ENCODE measurements around the gene ERC1.

Gene ERC1

GRCh38 chr12:1527789-1528188 is 536.8 kb downstream of the ERC1 start:
- peak; percentile 96 for DNase-seq

- no peak for DNase-seq
Measured at GRCh38 chr12:1528791-1529190, 537.8 kb downstream of the ERC1 start.

- no peak for DNase-seq
Measured at GRCh38 chr12:1529228-1529861, 538.3 kb downstream of the ERC1 start.

- peak; percentile 57 for DNase-seq
Measured at GRCh38 chr12:1529862-1530591, 539.0 kb downstream of the ERC1 start.

GRCh38 chr12:1530592-1531152 is 539.6 kb downstream of the ERC1 start:
- DNase-seq: peak; percentile 7

- peak; percentile 16 for DNase-seq
Measured at GRCh38 chr12:1531153-1531653, 540.2 kb downstream of the ERC1 start.

GRCh38 chr12:1531654-1532374 is 540.8 kb downstream of the ERC1 start:
- peak; percentile 14 for DNase-seq

- DNase-seq: peak; percentile 22
Measured at GRCh38 chr12:1532375-1533165, 541.5 kb downstream of the ERC1 start.

- peak; percentile 40 for DNase-seq
Measured at GRCh38 chr12:1533205-1533601, 542.2 kb downstream of the ERC1 start.

GRCh38 chr12:1533602-1534304 is 542.7 kb downstream of the ERC1 start:
- peak; percentile 51 for DNase-seq

GRCh38 chr12:1534748-1535147 is 543.7 kb downstream of the ERC1 start:
- DNase-seq: no peak

GRCh38 chr12:1536817-1537216 is 545.8 kb downstream of the ERC1 start:
- no peak for DNase-seq

- DNase-seq: no peak
Measured at GRCh38 chr12:1539135-1539534, 548.1 kb downstream of the ERC1 start.

GRCh38 chr12:1540690-1541089 is 549.7 kb downstream of the ERC1 start:
- peak; percentile 37 for DNase-seq

GRCh38 chr12:1542599-1542998 is 551.6 kb downstream of the ERC1 start:
- DNase-seq: no peak

- DNase-seq: peak; percentile 39
Measured at GRCh38 chr12:1544996-1545700, 554.1 kb downstream of the ERC1 start.
